GM12891 (cell line): Measurements from ENCODE around the gene ACBD6.

Experiments used
- POLR2A ChIP-seq: IDR thresholded peaks from 2 replicates; pipeline ENCODE4 v1.6.1; 2011; ENCODE audit warnings: low read depth, low read length, control low read depth
- POLR2AphosphoS5 ChIP-seq: IDR thresholded peaks from 2 replicates; pipeline ENCODE4 v1.6.1; 2011; ENCODE audit warnings: low read depth, low read length, control low read depth
- SPI1 ChIP-seq: IDR thresholded peaks from 2 replicates; pipeline ENCODE4 v1.6.1; 2011; ENCODE audit warnings: low read depth, low read length, control low read depth
- TAF1 ChIP-seq: IDR thresholded peaks from 2 replicates; pipeline ENCODE4 v1.6.1; 2011; ENCODE audit warnings: low read depth, low read length, control low read depth

GRCh38 chr1:180397175-180397574 lies 105.2 kb downstream of the ACBD6 start:
- TF ChIP-seq POLR2AphosphoS5 = no peak
- TF ChIP-seq POLR2A = no peak
- TF ChIP-seq TAF1 = no peak
- no peak for TF ChIP-seq SPI1
